Right cardiac atrium (tissue), 5 donors: ENCODE measurements around the gene CBLN1. TPM values are rescaled to one million over a fixed set of nuclear protein-coding genes. Genes with fewer than 3 reads are reported as not detected.

ENCODE experiments used
- ATAC-seq, 2 donors: fragments of 200-7000 bp; cut with Tn5 transposase; one replicate each; pipeline versions ENCODE4 v1.8.0 to v1.9.1; 2020; ENCODE audit warnings: moderate library complexity in 2 of 2, mild to moderate bottlenecking in 1 of 2
- DNase-seq, 3 donors: peaks; one replicate each; pipeline ENCODE4 v3.0.0-alpha.2; 2020
- H3K27ac ChIP-seq: one replicate; pipeline ENCODE4 v1.5.1; 2013; ENCODE audit warnings: mild to moderate bottlenecking, low read length, control low read depth, moderate library complexity
- H3K27me3 ChIP-seq: one replicate; pipeline ENCODE4 v1.6.1; 2013; ENCODE audit not compliant: control insufficient read depth, insufficient read depth
- H3K4me1 ChIP-seq: one replicate; pipeline ENCODE4 v1.6.1; 2013; ENCODE audit warnings: low read length; ENCODE audit not compliant: control insufficient read depth, insufficient read depth
- H3K4me3 ChIP-seq: one replicate; pipeline ENCODE4 v1.5.1; 2013; ENCODE audit warnings: low read length, control low read depth
- H3K9me3 ChIP-seq: one replicate; pipeline ENCODE4 v1.6.1; 2013; ENCODE audit warnings: low read length; ENCODE audit not compliant: control insufficient read depth
- WGBS: extraction: QIAGEN DNeasy Blood & Tissue Kit; methylation state at CpG from one replicate; pipeline ENCODE4 v1.1.7; 2013; 5-methylcytosine and 5-hydroxymethylcytosine counted together
- intact Hi-C, 4 donors: fragments of 100-400 bp; cut with DNase I; formaldehyde crosslinking; loops; one replicate each; pipeline versions ENCODE4 v1.11.0 to v1.14.0; 2022 to 2023
- long read RNA-seq, 4 donors: library from polyadenylated mRNA; unstranded; transcript quantifications; one replicate each; pipeline ENCODE4 v2.0.0, GENCODE V29; 2020 to 2021
- polyA plus RNA-seq: library from polyadenylated mRNA; stranded (reverse); fragments of 200-250 nt; gene quantifications from one replicate; pipeline ENCODE4 v1.2.3, GENCODE V29; 2013
- total RNA-seq, 4 donors: library from RNA; stranded (reverse); fragmentation: NEBNext Ultra II Directional; extraction: Animal tissue kit (Norgen Biotek cat#: 25700); gene quantifications; one replicate each; pipeline ENCODE4 v1.2.1, GENCODE V29; 2021
- donor health status: healthy with polysubstance abuse.
- donor health status: DM: no; HTN: yes; CAD: no.
- donor health status: DM: no; HTN: no; CAD: no.
- donor health status: DM: no; HTN: yes; CAD: no; lungs with severe emphysema.
- donor health status: DM: yes; HTN: yes; CAD: no.

Gene CBLN1
- total RNA-seq (1 to 10 TPM in 2 of 4 donors, under 1 TPM in 2; 0.88 to 5.0 (median 1.1) TPM), polyA plus RNA-seq (2.7 TPM)
- long read RNA-seq, donor 1, partial matches to known transcripts: 0 of 1 reads
- long read RNA-seq, donor 1, other reads (novel, unspliced or antisense): 0 of 1 reads
- long read RNA-seq, donor 2: 0 reads
- long read RNA-seq, donor 3: 0 reads
- long read RNA-seq, donor 4: 0 reads

- ATAC-seq: no peak
- Histone ChIP-seq H3K27me3 (peaks cover 2% of the 10 kb centered on the region), H3K9me3 (no peaks in the 10 kb centered on the region), H3K4me3 (peak within 1 kb of the TSS; percentile 48), H3K27ac (no peak within 1 kb of the TSS), H3K4me1 (peaks cover 2% of the 10 kb centered on the region)
- intact Hi-C loops: no loop called here
- WGBS: 2% methylated on average over 45 of the region's 45 CpGs
- no peak for DNase-seq
These were observed at the start of gene CBLN1 for GRCh38 chr16:49281480-49281842. Gene CBLN1, minus strand, starts transcription at chr16:49281838. Its CDS starts 373 bp downstream, at chr16:49281465.

GRCh38 chr16:49330562-49331201 lies 49.0 kb upstream of the CBLN1 start:
- 72% methylated on average over 9 of the region's 9 CpGs for WGBS
- intact Hi-C loops: no loop called here
- Histone ChIP-seq H3K4me3 (no peak overlapping the region), H3K4me1 (no peaks in the 10 kb centered on the region), H3K27me3 (no peaks in the 10 kb centered on the region), H3K9me3 (no peaks in the 10 kb centered on the region), H3K27ac (no peak overlapping the region)
- DNase-seq (no peak), ATAC-seq (no peak)

GRCh38 chr16:49328325-49328724 lies 46.7 kb upstream of the CBLN1 start:
- DNase-seq (no peak), ATAC-seq (no peak)
- H3K27me3 ChIP-seq: no peaks in the 10 kb centered on the region
- intact Hi-C loops: no loop called here
- H3K4me3 ChIP-seq: no peak overlapping the region
- H3K4me1 ChIP-seq: no peaks in the 10 kb centered on the region
- 78% methylated on average over 4 of the region's 4 CpGs for WGBS
- no peaks in the 10 kb centered on the region for H3K9me3 ChIP-seq
- H3K27ac ChIP-seq: no peak overlapping the region

GRCh38 chr16:49327466-49327865 lies 45.8 kb upstream of the CBLN1 start:
- DNase-seq (no peak), ATAC-seq (no peak)
- H3K4me1 ChIP-seq: no peaks in the 10 kb centered on the region
- H3K27ac ChIP-seq: no peak overlapping the region
- intact Hi-C loops: no loop called here
- H3K9me3 ChIP-seq: no peaks in the 10 kb centered on the region
- H3K4me3 ChIP-seq: no peak overlapping the region
- WGBS: 62% methylated on average over 4 of the region's 4 CpGs
- H3K27me3 ChIP-seq: no peaks in the 10 kb centered on the region

- WGBS: 85% methylated on average over 9 of the region's 9 CpGs
- H3K27ac ChIP-seq: no peak overlapping the region
- no peaks in the 10 kb centered on the region for H3K9me3 ChIP-seq
- no peaks in the 10 kb centered on the region for H3K4me1 ChIP-seq
- intact Hi-C loops: no loop called here
- H3K27me3 ChIP-seq: no peaks in the 10 kb centered on the region
- H3K4me3 ChIP-seq: no peak overlapping the region
- ATAC-seq (no peak), DNase-seq (no peak)
These were observed 43.1 kb upstream of the CBLN1 start for GRCh38 chr16:49324703-49325102.

- no peak for ATAC-seq
- H3K9me3 ChIP-seq: no peaks in the 10 kb centered on the region
- H3K27me3 ChIP-seq: no peaks in the 10 kb centered on the region
- DNase-seq: no peak
- H3K4me1 ChIP-seq: no peaks in the 10 kb centered on the region
- no peak overlapping the region for H3K4me3 ChIP-seq
- intact Hi-C loops: no loop called here
- WGBS: 83% methylated on average over 1 of the region's 1 CpG
- H3K27ac ChIP-seq: no peak overlapping the region
These were observed 34.0 kb upstream of the CBLN1 start for GRCh38 chr16:49315602-49316001.

- DNase-seq (no peak), ATAC-seq (no peak)
- Histone ChIP-seq H3K4me1 (no peaks in the 10 kb centered on the region), H3K4me3 (no peak overlapping the region), H3K27ac (no peak overlapping the region), H3K27me3 (no peaks in the 10 kb centered on the region), H3K9me3 (no peaks in the 10 kb centered on the region)
- WGBS: 41% methylated on average over 10 of the region's 10 CpGs
- intact Hi-C loops: no loop called here
These were observed 30.8 kb upstream of the CBLN1 start for GRCh38 chr16:49312389-49312985.

- ATAC-seq: no peak
- intact Hi-C loops: no loop called here
- Histone ChIP-seq H3K27ac (no peak overlapping the region), H3K9me3 (no peaks in the 10 kb centered on the region), H3K4me3 (no peak overlapping the region), H3K4me1 (no peaks in the 10 kb centered on the region), H3K27me3 (no peaks in the 10 kb centered on the region)
- no peak for DNase-seq
- 68% methylated on average over 6 of the region's 6 CpGs for WGBS
These were observed 30.2 kb upstream of the CBLN1 start for GRCh38 chr16:49311823-49312222.

- ATAC-seq: no peak
- 73% methylated on average over 2 of the region's 2 CpGs for WGBS
These were observed 25.5 kb upstream of the CBLN1 start for GRCh38 chr16:49307176-49307575.

GRCh38 chr16:49305406-49305805 lies 23.8 kb upstream of the CBLN1 start:
- ATAC-seq (no peak), DNase-seq (no peak)
- Histone ChIP-seq H3K27ac (no peak overlapping the region), H3K4me1 (no peaks in the 10 kb centered on the region), H3K27me3 (no peaks in the 10 kb centered on the region), H3K4me3 (no peak overlapping the region), H3K9me3 (no peaks in the 10 kb centered on the region)
- intact Hi-C loops: no loop called here

More at GRCh38 chr16:49307176-49307575, 25.5 kb upstream of the CBLN1 start:
- Histone ChIP-seq H3K27ac (no peak overlapping the region), H3K4me1 (no peaks in the 10 kb centered on the region), H3K4me3 (no peak overlapping the region), H3K27me3 (no peaks in the 10 kb centered on the region), H3K9me3 (no peaks in the 10 kb centered on the region)
- DNase-seq: no peak
- intact Hi-C loops: no loop called here

GRCh38 chr16:49292413-49292812 lies 10.8 kb upstream of the CBLN1 start:
- intact Hi-C loops: no loop called here
- no peaks in the 10 kb centered on the region for H3K4me1 ChIP-seq
- H3K27me3 ChIP-seq: peaks cover 5% of the 10 kb centered on the region
- ATAC-seq (no peak), DNase-seq (no peak)
- H3K4me3 ChIP-seq: no peak overlapping the region
- H3K27ac ChIP-seq: no peak overlapping the region
- 63% methylated on average over 2 of the region's 2 CpGs for WGBS
- H3K9me3 ChIP-seq: peaks cover 2% of the 10 kb centered on the region
